Measurements from ENCODE around the gene GPANK1. TPM values are rescaled to one million over a fixed set of nuclear protein-coding genes. Genes with fewer than 3 reads are reported as not detected.

Gene GPANK1
- total RNA-seq (17.7 TPM), polyA plus RNA-seq (ENCODE audit: insufficient read depth, low read depth, low replicate concordance) (28.6 TPM)
- long read RNA-seq, donor 1, partial matches to known transcripts, result 9 of 10 reads
- long read RNA-seq, donor 1, other reads (novel, unspliced or antisense), result 0 of 10 reads
- long read RNA-seq, donor 2, partial matches to known transcripts, result 288 of 300 reads
- long read RNA-seq, donor 2, other reads (novel, unspliced or antisense), result 11 of 300 reads
- long read RNA-seq, donor 3, partial matches to known transcripts, result 36 of 39 reads
- long read RNA-seq, donor 3, other reads (novel, unspliced or antisense), result 0 of 39 reads
- long read RNA-seq, donor 4, partial matches to known transcripts, result 10 of 12 reads
- long read RNA-seq, donor 4, other reads (novel, unspliced or antisense), result 0 of 12 reads
- long read RNA-seq, donor 5, result 0 reads
- long read RNA-seq, donor 6, transcript GPANK1-203 (3 exons, 1,910 nt), result major isoform, 8 of 41 reads
- long read RNA-seq, donor 6, partial matches to known transcripts, result 32 of 41 reads
- long read RNA-seq, donor 6, other reads (novel, unspliced or antisense), result 0 of 41 reads
- long read RNA-seq, donor 7, partial matches to known transcripts, result 6 of 13 reads
- long read RNA-seq, donor 7, other reads (novel, unspliced or antisense), result 2 of 13 reads
- long read RNA-seq, donor 8, partial matches to known transcripts, result 8 of 10 reads
- long read RNA-seq, donor 8, other reads (novel, unspliced or antisense), result 0 of 10 reads
- long read RNA-seq, donor 9, partial matches to known transcripts, result 0 of 2 reads
- long read RNA-seq, donor 9, other reads (novel, unspliced or antisense), result 0 of 2 reads
- long read RNA-seq, donor 10, partial matches to known transcripts, result 18 of 21 reads
- long read RNA-seq, donor 10, other reads (novel, unspliced or antisense), result 0 of 21 reads

GRCh38 chr6:31664790-31665500 lies at the start of gene GPANK1:
Gene GPANK1, minus strand, starts transcription at chr6:31664997. Its CDS starts 519 bp downstream, at chr6:31664478.
- FAIRE-seq, result no peak
- H3K9ac ChIP-seq (ENCODE audit: low read length in 3 of 3), result peak within 1 kb of the TSS; percentile 67 to 97 (median 77)
- TF ChIP-seq CTCF (IDR thresholded peaks at IDR 0.05; ENCODE audit: borderline replicate concordance, extremely low read depth, insufficient read depth), result no peak
- no peaks in the 10 kb centered on the region for H3K9me3 ChIP-seq (ENCODE audit: control insufficient read depth in 2 of 3, insufficient read depth in 1 of 3, low read length in 3 of 3)
- H3K27me3 ChIP-seq (ENCODE audit: control insufficient read depth, insufficient read depth, low read length), result no peaks in the 10 kb centered on the region
- H3K36me3 ChIP-seq (ENCODE audit: control insufficient read depth in 2 of 3, insufficient read depth in 3 of 3, low read length in 3 of 3), result peaks cover 17 to 26% (median 25%) of the 10 kb centered on the region in 3 donors
- H3K4me3 ChIP-seq (ENCODE audit: low read length in 3 of 3), result peak within 1 kb of the TSS; percentile 89 to 94 (median 94)
- intact Hi-C loops (cut with DNase I), result no loop called here
- peaks cover 2 to 30% (median 29%) of the 10 kb centered on the region in 3 donors for H3K4me1 ChIP-seq (ENCODE audit: control insufficient read depth in 2 of 3, insufficient read depth in 2 of 3, low read depth in 1 of 3, low read length in 3 of 3)
- peak; percentile 90 to 98 (median 95) for DNase-seq
- H3K27ac ChIP-seq (ENCODE audit: low read depth in 2 of 2, low read length in 2 of 2), result peak within 1 kb of the TSS; percentile 85 to 97

GRCh38 chr6:31713991-31714684 lies 49.3 kb upstream of the GPANK1 start:
- no peak overlapping the region for H3K27ac ChIP-seq (ENCODE audit: low read depth in 2 of 2, low read length in 2 of 2)
- DNase-seq (peak in 3 of 5 donors; percentile 67 to 80 (median 77)), FAIRE-seq (no peak)
- H3K9ac ChIP-seq (ENCODE audit: low read length in 3 of 3), result no peak overlapping the region
- no peak overlapping the region for H3K4me3 ChIP-seq (ENCODE audit: low read length in 3 of 3)
- H3K36me3 ChIP-seq (ENCODE audit: control insufficient read depth in 2 of 3, insufficient read depth in 3 of 3, low read length in 3 of 3), result no peaks in the 10 kb centered on the region
- TF ChIP-seq CTCF (IDR thresholded peaks at IDR 0.05; ENCODE audit: borderline replicate concordance, extremely low read depth, insufficient read depth), result no peak
- H3K9me3 ChIP-seq (ENCODE audit: control insufficient read depth in 2 of 3, insufficient read depth in 1 of 3, low read length in 3 of 3), result no peaks in the 10 kb centered on the region
- H3K4me1 ChIP-seq (ENCODE audit: control insufficient read depth in 2 of 3, insufficient read depth in 2 of 3, low read depth in 1 of 3, low read length in 3 of 3), result no peaks in the 10 kb centered on the region
- no peaks in the 10 kb centered on the region for H3K27me3 ChIP-seq (ENCODE audit: control insufficient read depth, insufficient read depth, low read length)
- intact Hi-C loops (cut with DNase I), result no loop called here

- FAIRE-seq, result no peak
- Histone ChIP-seq H3K9ac (ENCODE audit: low read length in 3 of 3) (no peak overlapping the region), H3K27me3 (ENCODE audit: control insufficient read depth, insufficient read depth, low read length) (no peaks in the 10 kb centered on the region), H3K9me3 (ENCODE audit: control insufficient read depth in 2 of 3, insufficient read depth in 1 of 3, low read length in 3 of 3) (no peaks in the 10 kb centered on the region), H3K36me3 (ENCODE audit: control insufficient read depth in 2 of 3, insufficient read depth in 3 of 3, low read length in 3 of 3) (no peaks in the 10 kb centered on the region), H3K27ac (ENCODE audit: low read depth in 2 of 2, low read length in 2 of 2) (no peak overlapping the region), H3K4me1 (ENCODE audit: control insufficient read depth in 2 of 3, insufficient read depth in 2 of 3, low read depth in 1 of 3, low read length in 3 of 3) (no peaks in the 10 kb centered on the region), H3K4me3 (ENCODE audit: low read length in 3 of 3) (no peak overlapping the region)
- intact Hi-C loops (cut with DNase I), result no loop called here
- TF ChIP-seq CTCF (IDR thresholded peaks at IDR 0.05; ENCODE audit: borderline replicate concordance, extremely low read depth, insufficient read depth), result no peak
- DNase-seq, result no peak
Measured at GRCh38 chr6:31713465-31713864, 48.7 kb upstream of the GPANK1 start.
